Astrocyte of the hippocampus (primary cell): ENCODE data around the gene NUP160.
"Not testable (repeated sequence)": the region's sequence is repeated elsewhere in the genome, so short reads cannot be mapped to it uniquely, and the experiment has no call there.

ENCODE experiments used
- DNase-seq: peaks from one replicate; pipeline ENCODE4 v3.0.0; 2011; ENCODE audit warnings: low read depth, low spot score

Gene NUP160, protein sequence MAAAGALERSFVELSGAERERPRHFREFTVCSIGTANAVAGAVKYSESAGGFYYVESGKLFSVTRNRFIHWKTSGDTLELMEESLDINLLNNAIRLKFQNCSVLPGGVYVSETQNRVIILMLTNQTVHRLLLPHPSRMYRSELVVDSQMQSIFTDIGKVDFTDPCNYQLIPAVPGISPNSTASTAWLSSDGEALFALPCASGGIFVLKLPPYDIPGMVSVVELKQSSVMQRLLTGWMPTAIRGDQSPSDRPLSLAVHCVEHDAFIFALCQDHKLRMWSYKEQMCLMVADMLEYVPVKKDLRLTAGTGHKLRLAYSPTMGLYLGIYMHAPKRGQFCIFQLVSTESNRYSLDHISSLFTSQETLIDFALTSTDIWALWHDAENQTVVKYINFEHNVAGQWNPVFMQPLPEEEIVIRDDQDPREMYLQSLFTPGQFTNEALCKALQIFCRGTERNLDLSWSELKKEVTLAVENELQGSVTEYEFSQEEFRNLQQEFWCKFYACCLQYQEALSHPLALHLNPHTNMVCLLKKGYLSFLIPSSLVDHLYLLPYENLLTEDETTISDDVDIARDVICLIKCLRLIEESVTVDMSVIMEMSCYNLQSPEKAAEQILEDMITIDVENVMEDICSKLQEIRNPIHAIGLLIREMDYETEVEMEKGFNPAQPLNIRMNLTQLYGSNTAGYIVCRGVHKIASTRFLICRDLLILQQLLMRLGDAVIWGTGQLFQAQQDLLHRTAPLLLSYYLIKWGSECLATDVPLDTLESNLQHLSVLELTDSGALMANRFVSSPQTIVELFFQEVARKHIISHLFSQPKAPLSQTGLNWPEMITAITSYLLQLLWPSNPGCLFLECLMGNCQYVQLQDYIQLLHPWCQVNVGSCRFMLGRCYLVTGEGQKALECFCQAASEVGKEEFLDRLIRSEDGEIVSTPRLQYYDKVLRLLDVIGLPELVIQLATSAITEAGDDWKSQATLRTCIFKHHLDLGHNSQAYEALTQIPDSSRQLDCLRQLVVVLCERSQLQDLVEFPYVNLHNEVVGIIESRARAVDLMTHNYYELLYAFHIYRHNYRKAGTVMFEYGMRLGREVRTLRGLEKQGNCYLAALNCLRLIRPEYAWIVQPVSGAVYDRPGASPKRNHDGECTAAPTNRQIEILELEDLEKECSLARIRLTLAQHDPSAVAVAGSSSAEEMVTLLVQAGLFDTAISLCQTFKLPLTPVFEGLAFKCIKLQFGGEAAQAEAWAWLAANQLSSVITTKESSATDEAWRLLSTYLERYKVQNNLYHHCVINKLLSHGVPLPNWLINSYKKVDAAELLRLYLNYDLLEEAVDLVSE (N-terminal part only)

DNA sequence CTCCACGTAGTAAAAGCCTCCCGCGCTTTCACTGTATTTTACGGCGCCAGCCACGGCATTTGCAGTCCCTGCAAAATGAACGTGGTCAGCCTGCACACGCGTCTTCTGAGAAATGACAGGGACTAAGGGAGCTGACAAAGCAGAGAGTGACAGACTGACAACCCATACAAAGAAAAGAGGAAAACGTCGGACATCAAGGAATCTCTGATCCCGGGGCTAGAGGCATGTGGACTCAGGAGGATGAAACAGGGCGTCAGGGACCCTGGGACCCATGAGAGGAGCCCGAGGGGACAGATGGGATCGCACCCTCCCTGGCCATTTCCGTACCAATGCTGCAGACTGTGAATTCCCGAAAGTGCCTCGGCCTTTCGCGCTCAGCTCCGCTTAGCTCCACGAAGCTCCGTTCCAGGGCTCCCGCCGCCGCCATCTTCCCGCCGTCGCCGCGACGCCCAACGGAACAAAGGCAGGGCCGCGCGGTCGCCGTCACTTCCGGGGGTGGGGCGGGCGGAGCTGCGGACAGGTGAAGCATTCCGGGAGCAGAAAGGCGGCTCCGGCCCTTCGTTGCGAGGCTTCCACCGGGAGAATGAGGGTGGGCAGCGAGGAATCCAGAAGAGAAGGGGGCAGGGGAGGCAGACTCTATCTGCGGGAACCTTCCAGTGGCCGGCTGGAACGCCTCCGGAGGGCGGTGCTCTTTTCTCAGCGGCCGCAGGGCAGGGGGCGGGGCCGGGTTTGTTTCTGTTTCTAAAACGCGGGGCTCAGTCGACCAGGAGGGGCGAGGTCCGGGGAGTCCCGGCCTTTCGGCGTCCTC is at the start of gene NUP160:
Gene NUP160, minus strand, starts transcription at position 459 of the 808 bp plus-strand sequence. Its CDS starts 32 bp downstream, at position 427.
- peak; percentile 90 for DNase-seq

DNA sequence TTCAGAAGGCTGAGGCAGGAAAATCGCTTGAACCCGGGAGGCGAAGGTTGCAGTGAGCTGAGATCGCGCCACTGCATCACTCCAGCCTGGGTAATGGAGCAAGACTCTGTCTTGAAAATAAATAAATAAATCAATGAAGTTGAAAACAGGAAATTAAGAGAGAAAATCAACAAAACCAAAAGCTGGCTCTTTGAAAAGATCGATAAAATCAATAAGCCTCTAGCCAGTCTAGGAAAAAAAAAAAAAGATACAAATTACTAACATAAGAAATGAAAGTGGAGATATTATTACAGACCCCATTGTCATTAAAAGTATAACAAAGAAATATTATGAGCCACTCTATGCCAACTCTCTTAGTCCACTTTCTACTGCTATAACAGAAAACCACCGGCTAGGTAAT is 48.0 kb upstream of the NUP160 start:
- DNase-seq: no peak

DNA sequence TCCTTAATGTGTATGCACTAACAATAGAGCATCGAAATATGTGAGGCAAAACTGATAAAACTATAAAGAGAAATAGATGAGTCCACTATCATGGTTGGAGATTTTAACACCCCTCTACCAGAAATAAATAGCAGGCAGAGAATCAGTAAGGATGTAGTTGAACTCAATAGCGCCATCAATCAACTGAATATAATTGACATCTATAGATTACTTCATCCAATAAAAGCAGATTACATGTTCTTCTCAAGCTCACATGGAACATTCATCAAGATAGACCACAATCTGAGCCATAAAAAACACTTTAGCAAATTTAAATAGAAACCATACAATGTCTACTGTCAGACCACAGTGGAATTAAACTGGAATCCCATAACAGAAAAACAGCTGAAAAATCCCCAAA is 46.9 kb upstream of the NUP160 start:
- no peak for DNase-seq

DNA sequence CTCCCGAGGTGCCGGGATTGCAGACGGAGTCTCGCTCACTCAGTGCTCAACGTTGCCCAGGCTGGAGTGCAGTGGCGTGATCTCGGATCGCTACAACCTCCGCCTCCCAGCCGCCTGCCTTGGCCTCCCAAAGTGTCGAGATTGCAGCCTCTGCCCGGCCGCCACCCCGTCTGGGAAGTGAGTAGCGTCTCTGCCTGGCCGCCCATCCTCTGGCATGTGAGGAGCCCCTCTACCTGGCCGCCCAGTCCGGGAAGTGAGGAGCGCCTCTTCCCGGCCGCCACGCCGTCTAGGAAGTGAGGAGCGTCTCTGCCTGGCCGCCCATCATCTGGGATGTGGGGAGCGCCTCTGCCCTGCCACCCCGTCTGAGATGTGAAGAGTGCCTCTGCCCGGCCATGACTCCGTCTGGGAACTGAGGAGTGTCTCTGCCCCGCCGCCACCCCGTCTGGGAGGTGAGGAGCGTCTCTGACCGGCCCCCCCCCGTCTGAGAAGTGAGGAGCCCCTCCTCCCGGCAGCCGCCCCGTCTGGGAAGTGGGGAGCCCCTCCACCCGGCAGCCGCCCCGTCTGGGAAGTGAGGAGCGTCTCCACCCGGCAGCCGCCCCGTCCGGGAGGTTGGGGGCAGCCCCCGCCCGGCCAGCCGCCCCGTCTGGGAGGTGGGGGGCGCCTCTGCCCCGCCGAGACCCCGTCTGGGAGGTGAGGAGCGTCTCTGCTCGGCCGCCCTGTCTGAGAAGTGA is 44.6 kb upstream of the NUP160 start:
- not testable (repeated sequence) for DNase-seq

DNA sequence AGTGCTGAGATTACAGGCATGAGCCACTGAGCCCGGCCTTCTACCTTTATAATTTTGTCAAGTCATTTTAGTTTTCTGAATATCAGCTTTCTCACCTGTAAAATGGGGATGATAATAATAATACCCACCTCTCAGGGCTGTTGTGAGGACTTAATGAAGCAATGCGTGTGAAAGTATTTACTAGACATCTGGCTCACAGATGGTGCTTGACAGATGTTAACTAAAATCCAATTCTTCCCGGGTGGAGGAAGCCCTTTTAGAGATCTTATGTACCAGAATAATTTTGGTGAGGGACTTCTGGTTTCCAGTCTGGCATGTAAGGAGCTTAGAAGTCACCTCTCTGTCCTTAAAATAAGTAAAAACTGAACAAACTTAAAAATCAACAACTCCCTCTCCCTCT is 43.7 kb upstream of the NUP160 start:
- no peak for DNase-seq

DNA sequence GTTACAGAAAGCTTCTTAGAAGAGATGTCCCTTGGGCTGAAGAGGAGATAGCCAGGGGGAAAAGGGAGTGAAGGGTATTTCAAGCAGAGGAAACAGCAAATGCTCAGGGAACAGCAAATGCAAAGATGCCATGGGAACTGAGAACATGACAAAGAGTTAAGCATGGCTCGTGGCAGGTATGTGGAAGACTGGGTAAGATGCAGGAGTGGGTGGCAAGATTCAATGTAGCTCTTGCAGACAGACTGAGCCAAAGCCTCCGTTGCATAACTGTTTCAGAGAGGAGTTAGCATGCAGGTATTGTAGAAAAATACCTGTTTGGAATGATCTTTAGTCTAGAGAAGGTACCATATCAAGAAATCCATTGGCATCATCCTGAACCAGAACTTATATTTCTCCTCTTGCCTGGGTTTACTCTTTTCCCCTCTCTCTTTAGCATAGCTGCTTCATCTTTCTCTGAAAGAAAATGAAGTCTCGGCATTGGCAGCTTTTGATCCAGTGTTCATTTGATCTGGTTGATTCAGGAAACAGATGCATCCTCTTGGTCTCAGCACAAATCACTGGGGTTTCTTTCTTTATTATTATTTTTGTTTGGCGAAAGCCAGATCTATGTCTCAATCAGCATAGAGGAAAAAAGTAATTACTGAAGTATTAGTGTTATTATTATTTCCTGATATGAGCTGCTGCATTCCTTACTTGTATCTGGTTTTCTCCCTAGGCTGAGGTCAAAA is 41.7 kb upstream of the NUP160 start:
- no peak for DNase-seq

DNA sequence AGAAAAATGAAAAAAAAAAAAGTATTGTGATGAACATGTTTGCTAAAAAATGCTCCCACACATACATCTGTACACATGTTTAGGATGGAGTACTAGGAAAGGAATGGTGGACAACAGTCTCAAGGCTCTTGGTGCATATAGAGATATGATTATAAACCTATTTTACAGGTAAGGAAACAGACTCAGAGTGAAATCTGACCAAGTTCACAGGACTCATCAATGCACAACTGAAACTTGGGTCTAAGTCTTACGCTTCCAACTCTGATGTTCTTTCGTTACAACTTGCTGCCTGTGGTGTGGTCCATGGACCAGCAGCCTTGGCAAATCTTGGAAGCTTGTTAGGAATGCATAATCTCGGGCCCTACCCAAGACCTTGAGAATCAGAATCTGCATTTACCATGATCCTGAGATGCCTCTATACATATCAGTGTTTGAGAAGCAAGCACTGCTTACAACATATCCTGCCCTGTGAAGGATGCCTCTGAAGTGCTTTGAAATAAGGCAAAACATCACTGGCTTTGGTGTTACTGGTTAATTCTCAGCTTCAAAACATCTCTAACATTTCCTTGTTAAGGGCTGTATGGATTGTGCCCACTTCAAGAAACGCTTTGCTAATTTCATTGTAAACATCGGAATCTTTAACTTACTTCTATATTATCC is 39.9 kb upstream of the NUP160 start:
- no peak for DNase-seq

DNA sequence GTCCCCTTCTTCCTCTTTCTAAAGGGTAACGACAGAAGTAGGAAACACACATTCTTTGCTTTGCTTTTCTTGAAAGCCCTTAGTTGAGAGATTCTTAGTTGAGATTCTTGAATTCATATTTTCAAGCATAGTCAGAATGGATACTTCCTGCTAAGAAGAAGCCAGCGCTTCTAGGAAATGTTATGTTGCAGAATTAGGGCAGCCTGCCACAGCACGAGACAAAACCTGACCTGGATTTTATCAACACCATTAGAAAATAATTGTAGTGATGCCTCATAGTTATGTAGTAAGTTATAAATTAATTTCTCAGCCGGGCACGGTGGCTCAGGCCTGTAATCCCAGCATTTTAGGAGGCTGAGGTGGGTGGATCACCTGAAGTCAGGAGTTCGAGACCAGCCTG is 37.9 kb upstream of the NUP160 start:
- peak; percentile 46 for DNase-seq

DNA sequence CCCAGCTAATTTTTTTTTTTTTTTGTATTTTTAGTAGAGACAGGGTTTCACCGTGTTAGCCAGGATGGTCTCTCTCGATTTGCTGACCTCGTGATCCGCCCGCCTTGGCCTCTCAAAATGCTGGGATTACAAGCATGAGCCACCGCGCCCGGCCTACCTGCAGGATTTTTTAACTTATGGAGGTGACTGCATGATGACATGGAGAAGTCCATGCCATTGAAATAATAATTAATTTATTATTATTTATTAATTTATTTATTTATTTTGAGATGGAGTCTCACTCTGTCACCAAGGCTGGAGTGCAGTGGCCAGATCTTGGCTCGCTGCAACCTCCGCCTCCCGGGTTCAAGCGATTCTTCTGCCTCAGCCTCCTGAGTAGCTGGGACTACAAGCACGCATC is 34.3 kb upstream of the NUP160 start:
- not testable (repeated sequence) for DNase-seq

DNA sequence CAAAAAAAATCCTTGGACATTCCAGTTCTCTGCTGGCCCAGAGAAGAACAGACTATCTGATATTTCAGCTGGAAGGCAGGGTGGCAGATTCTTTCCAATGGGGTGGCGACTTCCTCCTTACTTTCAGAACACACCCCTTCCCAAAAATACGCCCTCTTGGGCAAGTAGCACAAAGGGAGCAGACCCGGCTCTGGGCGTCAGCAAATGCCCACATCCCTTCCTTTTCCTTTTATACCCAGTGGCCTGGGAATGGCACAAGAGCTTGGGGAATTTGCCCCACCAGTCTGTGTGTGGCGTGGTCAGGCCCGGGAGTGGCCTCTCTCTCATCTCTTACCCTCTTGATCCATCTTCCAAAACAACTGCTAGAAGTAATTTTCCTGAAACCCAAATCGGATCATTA is 33.0 kb upstream of the NUP160 start:
- no peak for DNase-seq

DNA sequence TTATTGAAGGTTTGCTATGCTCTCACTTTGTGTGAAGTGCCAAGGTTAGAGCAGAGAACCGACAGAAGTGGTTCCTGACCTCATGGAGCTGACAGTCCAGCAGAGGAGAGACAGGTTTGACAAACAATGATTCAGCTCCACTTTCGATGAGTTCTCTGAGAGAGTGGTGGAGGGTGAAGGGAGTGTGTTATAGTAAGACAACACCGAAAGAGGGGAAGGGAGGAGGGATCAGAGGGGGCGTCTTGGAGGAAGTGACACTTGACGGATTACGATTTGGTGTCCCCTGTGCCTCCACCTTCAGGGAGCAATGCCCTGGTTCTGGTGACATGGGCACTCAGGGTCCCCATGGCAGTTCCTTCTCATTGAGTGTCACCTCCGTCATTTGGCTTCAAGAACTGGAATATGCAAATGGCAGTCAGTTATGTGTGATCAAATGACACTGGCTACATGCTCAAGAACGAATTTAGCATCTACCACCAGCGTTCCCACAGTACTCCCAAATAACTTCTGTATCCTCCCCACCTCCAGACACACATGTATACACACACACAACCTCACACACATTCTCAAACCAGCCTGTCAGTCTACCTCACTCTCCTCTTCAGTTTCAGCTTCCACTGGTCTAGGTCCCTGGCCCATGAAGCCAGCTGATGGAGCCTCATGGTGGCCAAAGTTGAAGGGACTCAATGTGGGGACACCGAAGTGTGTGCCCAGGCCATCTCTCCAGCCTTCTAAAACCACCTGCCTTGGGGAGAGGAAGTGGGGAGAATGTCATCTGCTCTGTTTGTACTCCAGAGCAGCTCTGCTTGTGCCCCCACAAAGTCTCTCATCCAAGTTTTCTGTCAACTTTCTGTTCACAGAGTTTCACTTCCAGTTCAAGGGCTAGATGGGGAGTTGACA is 31.4 kb upstream of the NUP160 start:
- DNase-seq: no peak

DNA sequence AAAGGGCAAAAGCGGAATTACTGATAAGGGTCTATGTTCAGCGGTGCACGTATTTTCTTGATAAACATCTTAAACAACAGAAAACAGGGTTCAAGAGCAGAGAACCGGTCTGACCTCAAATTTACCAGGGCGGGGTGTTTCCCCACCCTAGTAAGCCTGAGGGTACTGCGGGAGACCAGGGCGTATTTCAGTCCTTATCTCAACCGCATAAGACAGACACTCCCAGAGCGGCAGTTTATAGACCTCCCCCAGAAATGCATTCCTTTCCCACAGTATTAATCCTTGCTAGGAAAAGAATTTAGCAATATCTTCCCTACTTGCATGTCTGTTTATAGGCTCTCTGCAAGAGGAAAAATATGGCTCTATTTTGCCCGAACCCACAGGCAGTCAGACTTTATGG is 27.7 kb upstream of the NUP160 start:
- not testable (repeated sequence) for DNase-seq

DNA sequence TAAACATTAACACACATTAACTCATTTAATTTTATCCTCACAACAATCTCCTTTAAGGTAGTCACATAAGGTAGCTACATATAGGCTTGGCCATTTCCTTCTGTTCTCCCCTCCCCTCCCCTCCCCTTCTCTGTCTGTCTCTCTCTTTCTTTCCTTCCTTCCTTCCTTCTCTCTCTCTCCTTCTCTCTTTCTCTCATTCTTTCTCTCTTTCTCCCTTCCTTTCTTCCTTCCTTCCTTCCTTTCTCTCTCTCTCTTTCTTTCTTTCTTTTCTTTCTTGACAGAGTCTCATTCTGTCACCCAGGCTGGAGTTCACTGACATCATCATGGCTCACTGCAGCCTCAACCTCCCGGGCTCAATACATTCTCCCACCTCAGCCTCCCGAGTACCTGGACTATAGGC is 22.3 kb upstream of the NUP160 start:
- DNase-seq: no peak

DNA sequence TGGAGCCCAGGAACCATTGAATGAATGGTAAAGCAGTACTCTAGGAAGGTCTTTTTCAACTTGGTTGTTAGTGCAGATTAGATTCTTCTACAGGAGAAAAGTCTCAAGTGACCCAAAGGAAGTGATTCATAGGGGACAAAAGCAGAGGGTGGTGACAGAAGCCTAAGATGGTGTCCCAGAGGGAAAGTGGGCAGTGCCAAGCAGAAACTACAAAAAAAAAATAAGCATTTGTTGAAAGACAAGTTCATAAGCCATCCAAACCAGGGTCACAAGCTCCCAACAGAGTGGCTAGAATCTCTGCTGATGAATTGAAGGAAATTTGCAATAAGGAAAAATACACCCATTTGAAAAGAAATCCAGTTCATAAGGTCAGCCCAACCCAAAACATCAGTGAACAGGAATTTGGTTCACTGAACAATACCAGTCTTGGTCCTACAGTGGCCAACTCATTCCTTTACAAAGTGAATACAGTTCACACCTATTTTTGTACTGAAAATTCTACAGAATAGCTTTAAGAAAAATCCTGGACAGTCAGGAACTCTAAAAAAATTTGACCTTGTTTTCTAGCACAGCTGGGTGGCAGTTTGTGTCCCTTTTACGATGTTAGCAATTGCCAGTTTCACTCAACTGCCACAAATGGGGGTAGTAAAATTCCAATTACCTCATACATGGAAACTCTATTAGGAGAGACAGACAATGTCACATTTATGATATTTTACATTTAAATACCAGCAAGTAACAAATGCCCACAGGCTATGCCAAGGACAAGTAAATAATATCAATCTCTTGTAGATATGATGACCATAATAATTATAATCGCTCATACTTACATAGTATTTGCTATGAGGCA is 21.6 kb upstream of the NUP160 start:
- no peak for DNase-seq

DNA sequence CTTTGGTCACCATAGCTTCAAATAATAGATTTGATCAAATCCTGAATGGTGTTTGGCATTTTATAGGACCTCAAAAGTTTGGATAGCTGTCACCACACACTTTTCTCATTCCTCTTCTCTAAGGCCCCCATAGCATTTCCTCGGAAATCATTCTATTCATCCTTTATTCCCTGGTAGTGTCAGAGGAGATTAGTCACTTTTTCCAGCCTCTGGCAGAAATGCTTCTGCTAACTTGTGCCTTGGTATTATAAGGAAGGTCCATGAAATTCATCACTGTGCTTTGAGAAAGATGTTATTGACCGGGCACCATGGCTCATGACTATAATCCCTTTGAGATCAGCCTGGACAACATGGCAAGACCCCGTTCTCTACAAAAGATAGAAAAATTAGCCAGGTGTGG is 19.7 kb upstream of the NUP160 start:
- peak; percentile 29 for DNase-seq

DNA sequence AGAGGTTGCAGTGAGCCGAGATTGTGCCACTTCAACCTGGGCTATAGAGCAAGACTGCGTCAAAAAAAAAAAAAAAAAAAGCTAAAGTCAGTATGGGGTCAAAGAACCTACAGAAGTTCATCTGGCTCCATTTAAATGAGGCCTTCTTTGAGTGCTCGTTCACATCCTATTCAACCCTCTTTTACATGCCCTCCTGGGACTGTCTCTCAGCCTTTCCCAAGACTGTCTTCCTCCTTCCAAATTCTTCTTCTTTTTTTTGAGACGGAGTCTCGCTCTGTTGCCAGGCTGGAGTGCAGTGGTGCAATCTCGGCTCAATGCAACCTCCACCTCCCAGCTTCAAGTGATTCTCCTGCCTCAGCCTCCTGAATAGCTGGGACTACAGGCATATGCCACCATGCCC is 18.7 kb upstream of the NUP160 start:
- not testable (repeated sequence) for DNase-seq

DNA sequence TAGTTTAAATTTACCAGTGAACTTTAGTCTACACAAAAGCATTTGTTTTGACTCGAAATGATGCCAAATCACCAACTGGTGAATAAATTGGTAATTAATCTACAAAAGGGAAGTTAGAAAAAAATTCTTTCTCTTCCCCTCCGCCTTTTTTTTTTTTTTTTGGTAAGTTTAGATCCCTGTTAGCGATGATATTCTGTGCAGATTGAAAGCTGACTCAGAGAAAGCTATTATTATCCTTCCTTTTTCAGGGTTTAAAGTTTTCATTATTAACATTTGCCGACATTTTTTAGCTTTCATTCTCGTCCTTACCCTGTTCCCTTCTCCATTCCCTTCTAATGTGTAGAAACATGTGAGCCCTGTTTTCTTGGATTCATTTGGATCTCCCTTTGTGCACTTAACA is 16.8 kb upstream of the NUP160 start:
- DNase-seq: no peak
